Stimulated activated CD4-positive, alpha-beta T cell treated with anti-CD3 and anti-CD28 coated beads, Interleukin-12 subunit alpha, Interleukin-12 subunit beta, amount 100 ng/mL, for 24 hours (primary cell): ENCODE data around the gene PODXL.
"Not testable (repeated sequence)": the region's sequence is repeated elsewhere in the genome, so short reads cannot be mapped to it uniquely, and the experiment has no call there.

Source experiments
- DNase-seq, 2 experiments: peaks; one replicate each; pipeline ENCODE4 v3.0.0-alpha.2; 2020; ENCODE audit warnings: low read depth in 2 of 2

PODXL gene

DNA sequence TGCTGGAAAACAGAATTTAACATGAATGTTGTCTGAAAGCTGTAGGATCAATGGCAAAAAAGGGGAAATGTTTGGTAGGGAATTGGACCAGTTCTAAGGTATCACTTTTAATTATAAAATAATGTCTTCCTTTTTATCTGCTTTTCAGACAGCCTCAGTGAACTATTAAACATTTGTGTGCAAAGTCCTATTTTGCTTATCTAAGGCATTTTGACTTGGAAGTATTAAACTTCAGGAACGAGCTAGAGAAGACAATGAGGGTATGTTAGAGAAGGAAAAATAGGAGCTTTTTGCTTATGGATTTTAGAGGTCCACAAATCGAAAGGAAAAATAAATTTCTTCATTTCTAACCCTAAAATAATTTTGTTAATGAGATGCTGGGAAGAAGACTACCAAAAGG is 63.3 kb downstream of the PODXL start:
- DNase-seq, result no peak

DNA sequence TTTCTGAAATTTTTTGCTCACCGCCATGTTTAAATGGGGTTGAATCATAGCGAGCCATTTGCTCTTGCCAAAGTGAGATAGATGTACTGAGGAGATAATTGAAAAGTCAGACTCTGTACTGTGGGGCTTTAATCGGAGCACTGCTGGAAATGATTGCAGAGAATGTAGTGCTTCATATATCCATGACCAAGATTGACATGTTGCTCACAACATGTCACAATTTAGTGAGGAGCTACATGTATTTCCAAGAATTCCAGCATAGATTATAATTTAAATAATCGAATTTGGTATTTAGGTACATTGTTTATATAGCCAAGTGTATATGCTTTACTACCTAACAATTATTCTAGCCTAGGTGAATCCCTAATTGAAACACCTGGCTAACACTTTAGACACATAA is 66.5 kb downstream of the PODXL start:
- DNase-seq, result no peak

DNA sequence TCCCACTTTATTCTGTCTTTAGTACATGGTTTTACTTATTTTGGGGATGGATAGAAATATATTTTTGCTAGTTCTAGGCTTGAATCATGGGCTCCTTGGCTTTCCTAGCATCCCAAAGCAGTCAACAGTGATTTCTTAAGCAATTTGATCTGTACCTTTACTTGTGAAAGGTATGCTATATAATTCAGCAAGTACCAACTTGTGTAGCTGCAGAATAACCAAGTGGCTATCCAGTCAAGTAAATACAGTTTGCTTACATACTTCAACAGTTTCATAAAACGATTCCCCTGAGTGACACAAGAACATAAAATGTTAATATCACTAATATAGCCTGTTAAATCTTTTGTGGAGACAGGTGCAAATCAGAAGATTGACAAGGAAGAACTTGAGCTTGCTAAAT is 67.2 kb downstream of the PODXL start:
- no peak for DNase-seq

DNA sequence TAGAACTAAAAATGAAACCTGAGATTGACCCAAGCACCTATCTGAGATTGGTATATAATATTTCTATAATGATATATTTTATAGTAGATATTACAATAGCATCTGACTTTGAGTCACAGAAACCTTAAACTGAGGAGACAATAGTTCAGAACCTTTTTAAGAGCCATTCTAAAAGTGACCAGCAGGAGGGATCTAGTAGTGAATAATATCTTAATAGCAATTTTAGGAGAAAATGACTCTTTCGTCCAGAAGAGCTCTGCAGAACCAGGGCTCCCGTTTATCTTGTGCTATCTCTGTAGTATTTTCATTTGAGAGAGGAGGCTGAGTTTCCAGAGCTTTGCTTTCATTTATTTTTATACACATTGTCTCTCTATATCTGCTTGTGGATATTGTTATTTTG is 68.1 kb downstream of the PODXL start:
- DNase-seq, result no peak

DNA sequence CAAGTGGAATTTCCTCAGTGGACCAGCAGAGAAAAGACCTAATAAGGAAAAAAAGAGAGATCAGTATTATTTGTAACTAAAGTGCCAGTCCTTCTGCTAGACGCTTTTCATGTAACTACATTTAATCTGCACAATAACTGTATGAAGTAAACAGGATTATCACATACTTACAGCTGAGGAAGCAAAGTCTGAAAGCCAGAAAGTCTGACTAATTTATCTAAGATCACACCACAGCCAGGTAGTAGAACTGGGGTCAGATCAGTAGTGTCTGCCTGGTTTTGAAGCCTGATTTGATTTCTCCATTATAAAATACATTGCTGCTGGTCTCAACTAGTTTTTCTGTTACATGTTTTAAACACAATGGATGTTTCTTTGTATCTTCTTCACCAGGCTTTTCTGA is 69.2 kb downstream of the PODXL start:
- no peak for DNase-seq

DNA sequence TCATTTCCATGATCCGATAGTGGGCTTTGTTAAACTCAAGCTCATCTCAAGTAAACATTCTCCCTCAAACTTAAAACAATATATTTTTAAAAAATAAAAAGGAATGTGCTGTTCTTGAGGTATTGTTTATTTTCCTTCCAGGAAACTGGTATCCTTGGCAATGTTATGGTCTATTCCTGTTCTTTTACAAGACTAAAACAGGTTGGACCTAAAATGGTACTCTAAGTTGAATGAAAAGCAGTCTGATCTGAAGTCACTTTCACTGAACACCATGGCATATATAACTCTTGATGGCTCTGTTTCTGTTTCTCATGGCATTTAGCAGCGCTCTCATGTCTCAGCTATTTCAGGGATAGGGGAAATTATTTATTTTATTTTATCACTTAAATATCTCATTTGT is 70.1 kb downstream of the PODXL start:
- DNase-seq, result no peak

DNA sequence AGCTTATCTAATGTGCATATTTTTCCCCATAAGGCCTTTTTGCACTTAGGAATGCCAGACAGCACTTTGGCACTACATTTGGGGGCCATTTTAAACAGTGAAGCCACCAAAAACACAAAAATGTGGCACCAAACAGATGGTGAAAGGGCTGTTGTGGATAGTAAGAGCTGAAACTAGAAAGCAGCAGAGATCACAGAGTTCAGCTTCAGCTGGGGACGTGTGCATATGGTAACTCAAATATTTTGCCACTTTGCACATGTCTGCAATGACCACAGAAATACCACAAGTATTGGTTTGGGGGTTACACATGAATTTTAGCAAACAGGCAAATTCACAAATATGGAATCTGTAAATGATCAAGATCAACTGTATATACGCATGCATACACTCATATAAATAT is 72.8 kb downstream of the PODXL start:
- DNase-seq, result no peak

DNA sequence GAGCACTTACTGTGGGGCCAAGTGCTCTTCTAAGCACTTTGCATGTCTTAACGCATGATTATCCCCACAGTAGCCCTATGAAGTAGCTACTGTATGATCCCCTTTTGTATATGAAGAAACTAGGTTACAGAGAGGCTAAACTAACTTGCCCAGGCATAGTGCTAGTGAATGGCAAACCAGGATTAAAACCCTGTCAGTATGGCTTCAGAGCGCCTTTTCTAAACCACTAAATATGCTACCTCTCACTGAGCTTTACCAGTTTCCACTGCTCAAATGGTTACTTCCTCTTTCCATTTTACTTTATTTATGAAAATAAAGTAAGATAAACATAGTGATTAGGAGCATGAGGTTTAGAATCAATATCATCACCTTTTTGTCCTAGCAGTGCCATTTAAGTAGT is 73.6 kb downstream of the PODXL start:
- no peak for DNase-seq

DNA sequence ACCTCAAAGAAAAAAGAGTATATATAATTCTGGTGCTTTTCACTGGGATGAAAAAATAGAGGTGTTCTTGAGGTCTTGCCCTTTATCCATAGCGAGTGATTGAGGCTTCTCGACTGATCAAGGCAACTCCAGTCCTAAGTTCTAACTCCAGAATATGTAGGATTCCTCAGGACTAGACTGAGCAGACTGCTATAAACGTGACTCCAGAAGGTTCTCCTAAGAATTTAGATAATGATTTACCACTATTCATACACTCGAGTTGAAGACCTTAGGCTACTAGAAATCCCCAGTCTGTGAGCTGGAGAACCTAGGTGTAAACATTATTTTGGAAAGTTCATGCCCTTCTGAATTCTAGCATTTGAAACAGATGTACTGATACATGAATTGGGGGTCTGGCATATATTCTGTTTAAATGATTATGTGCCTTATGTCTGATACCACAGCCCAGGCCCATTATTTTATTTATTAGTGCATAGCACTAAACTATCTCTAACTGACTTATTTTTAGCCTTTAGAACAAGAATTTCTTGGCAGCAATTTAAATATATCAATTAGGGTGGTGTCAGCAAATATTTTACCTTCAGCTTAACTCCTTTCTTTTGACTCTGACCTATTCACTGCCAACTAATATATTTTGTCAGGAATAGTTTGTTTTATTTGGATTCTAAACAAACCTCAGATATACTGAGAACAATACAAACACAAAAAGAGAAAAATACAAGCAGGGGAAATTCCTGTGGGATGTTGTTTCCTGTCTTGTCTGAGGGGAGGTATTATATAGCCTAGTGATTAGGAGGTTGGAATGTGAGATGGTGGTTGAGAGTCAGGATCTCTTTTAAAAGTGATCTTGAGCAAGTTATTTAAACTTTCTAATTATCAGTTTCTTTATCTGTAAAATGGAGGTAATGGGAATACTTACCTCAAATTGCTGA is 75.8 kb downstream of the PODXL start:
- no peak for DNase-seq

DNA sequence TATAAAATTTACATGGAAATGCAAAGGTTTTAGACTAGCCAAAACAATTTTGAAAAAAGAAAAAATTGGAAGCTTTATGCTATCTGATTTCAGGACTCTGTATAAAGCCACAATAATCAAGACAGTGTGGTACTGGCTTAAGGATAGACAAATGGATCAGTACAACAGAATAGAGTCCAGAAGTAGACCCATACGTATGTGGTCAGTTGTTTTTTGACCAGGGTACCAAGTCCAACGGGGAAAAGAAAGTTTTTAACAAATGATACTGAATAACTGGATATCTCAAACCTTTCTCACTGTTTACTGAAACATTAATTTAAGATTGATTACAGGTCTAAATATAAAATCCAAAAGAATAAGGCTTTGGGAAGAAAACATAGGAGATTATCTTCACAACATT is 79.7 kb downstream of the PODXL start:
- DNase-seq, result no peak

DNA sequence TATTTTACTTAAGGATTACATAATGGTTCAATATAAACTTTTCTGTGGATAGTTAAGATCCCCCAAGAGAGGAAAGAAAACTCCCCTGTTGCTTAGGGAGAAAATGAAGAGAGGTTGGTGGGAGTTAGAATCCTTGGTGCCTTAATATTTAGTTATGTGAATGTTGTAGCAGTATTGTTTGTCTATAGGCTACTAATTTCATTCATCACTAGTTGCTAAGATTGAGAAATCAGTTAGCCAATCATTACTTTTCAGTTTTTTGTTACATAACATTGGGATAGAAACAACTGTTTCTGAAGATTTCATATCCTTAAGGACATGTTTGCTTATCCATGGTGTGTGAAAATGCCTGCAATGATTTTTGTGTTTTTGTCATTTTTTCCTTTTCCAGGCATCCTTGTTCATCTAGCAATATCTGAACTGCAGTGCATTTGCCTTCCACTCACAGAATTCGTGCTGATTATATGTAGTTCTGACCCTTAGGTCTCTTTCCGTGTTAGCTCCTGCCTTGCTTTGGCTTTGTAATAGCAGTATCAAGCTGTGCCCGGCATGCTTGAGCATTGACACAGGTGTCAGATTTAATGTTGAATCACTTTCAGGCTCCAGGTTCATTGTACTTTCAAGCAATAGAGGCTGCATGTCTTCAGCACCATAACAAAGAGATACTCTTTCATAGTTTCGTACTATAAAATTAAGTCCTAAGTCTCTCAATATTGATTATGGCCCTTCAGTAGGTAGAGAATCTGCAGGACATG is 85.0 kb downstream of the PODXL start:
- no peak for DNase-seq

DNA sequence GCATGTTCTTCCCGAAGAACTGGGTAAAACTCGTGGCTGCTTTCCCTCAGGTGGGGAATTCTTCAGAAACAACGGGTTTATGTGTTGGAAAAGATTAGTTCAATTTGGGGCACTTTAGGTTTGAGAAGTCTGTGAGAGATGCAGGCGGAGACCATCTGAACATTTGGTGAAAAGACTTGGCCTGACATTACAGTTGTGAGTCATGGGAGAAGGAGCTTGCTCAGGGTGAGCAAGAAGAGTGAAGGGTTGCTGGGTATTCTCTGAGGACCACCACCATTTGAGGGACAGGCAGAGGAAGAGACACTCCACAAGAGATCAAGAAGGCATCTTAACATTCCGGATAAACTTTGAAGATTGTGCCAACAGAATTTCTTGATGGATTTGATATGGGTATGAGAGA is 88.6 kb downstream of the PODXL start:
- no peak for DNase-seq

DNA sequence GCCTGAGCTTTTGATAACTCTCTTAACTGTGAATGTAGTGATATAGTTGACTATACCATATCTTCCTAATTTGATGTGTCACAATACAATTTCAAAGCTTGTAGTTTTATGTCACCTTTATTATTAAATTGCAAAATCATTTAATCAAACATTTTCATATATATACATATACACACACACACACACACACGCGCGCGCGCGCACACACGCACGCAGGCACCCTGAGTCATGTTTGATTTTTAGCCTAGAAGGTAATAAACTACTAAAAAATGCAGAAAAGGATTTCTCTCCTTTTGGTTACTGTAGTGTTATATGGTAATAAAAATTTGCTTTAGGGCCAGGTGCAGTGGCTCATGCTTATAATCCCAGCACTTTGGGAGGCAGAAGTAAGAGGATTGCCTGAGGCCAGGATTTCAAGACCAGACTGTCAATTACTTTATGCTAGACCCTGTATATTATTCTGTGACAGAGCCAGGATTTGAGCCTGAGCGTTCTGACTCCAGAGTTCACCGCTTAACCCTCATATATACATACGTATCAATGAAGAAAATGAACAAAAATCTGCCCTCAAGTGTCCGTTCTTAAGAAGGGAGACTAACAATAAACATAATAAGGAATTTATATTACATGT is 89.6 kb downstream of the PODXL start:
- no peak for DNase-seq

DNA sequence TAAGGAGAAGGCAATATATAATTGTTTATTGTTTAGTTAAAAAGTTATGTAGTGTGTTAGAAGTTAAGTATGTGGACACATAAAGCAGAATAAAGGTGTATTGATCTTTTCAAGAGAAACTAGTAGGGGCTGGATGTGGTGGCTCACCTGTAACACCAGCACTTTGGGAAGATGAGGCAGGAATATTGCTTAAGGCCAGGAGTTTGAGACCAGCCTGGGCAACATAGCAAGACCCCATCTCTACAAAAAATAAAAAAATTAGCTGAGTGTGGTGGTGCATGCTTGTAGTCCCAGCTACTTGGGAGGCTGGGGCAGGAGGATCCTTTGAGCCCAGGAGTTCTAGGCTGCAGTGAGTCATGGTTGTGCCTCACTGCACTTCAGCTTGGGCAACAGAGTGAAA is 93.7 kb downstream of the PODXL start:
- DNase-seq, result not testable (repeated sequence)

DNA sequence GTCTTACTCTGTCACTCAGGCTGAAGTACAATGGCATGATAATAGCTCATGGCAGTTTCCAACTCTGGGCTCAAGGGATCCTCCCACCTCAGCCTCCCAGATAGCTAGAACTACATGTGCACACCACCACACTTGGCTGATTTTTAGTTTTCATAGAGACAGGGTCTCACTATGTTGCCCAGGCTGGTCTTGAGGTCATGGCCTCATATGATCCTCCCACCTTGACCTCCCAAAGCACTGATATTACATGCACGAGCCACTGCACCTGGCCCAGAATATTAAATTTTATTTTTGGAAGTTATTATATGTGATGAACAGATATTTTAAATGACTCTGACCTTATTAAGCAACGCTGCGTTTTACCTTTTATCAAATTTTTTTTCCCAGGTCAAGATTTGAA is 94.4 kb downstream of the PODXL start:
- DNase-seq, result no peak

DNA sequence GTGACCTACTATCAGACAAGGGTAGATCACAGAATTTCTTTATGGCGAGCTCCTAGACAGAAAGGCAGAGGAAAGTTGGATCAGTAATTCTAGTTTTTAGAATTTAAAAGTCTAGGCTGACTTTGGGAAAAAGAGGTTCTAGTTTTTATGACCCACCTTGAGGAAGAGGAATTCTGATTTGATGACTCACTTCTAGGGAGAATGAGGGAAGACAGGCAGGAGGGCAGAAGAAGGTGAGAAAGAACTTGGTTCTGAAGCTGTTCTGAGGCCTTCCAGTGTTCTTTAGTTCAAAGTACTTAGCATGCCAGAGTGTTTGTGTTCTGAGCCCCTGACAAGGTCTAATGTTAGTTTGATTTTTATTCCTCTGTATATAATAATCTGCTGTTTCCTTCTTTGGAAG is 97.2 kb downstream of the PODXL start:
- DNase-seq, result no peak

DNA sequence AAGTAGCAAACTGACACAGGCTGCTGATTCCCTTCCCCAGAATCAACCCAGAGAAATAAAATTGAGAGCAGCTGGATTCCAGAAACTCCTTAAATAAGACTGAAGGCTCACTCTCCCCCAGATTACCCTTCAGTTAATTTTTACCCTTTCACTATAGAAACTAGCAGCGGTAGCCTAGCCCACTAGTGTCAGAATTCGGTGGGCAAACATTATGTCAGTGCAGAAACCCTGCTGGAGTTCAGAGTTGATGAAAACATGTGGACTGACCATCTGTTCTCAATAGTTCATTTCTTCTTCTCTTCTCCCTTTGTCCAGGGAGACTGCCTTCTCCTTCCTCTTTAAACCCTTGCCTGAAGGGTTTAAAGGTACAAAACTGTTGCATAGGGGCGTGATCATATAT is 100.1 kb downstream of the PODXL start:
- no peak for DNase-seq

DNA sequence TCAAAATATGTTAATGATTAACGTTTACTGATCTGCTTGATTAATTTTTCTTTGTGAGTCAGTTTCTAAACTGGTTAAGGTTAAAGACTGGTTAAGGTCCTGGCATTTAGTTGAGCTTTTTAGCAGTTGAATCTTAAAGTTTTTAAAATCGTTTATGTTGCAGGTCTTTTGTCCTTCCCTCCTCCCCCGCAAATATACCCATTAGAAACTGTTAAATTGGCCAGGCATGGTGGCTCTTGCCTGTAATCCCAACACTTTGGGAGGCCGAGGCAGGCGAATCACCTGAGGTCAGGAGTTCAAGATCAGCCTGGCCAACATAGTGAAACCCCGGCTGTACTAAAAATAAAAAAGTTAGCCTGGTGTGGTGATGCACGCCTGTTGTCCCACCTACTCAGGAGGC is 100.9 kb downstream of the PODXL start:
- DNase-seq, result no peak

DNA sequence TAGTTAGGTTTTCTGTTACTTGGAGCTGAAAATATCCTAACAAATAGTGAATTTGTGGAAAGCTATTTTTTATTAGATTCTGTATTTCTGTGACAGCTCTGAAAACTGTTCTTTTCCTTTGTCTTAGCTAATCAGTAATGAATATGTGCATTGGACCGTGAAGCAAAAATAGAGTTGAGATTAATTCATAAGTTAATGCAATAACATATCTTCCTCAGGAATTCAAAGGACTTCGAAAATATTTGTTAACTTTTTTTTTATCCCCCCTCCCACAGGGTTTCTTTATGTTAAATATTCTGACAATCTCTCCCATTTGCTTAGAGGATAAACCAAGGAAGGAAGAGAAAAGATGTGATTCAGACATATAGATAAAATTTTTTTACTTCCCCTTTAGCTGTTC is 101.4 kb downstream of the PODXL start:
- DNase-seq, result no peak

DNA sequence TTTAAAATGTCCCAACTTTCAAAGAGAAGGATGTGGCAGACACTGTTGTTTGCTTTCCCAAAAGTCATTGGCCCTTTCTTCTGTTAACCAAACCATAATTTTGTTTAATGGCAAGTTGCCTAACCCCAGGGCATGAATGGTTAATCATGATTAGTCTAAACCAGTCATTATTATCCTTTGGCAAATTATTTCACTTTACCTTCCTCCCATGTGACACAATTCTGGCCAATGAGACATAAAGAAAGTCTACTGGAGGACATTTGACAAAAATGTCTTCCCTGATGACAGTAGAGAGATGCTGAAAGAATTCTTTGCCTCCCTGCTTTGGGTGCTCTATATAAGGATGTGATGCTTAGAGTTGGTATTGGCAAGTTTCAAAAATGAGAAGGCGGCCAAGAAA is 101.9 kb downstream of the PODXL start:
- DNase-seq, result no peak
